NCI-H2107 treated with DMSO at 0.1 percent for 48 hours (cell line): ENCODE results near the gene SNTG2.
A peak's percentile ranks its signal among the peaks of the same experiment; 100 is the strongest.
"Not testable (repeated sequence)": the region's sequence is repeated elsewhere in the genome, so short reads cannot be mapped to it uniquely, and the experiment has no call there.

Source experiments
- DNase-seq: peaks from one replicate; lab custom pipeline; 2025; ENCODE audit not compliant: unreplicated experiment; lab: John Stamatoyannopoulos, UW

The SNTG2 gene

DNA sequence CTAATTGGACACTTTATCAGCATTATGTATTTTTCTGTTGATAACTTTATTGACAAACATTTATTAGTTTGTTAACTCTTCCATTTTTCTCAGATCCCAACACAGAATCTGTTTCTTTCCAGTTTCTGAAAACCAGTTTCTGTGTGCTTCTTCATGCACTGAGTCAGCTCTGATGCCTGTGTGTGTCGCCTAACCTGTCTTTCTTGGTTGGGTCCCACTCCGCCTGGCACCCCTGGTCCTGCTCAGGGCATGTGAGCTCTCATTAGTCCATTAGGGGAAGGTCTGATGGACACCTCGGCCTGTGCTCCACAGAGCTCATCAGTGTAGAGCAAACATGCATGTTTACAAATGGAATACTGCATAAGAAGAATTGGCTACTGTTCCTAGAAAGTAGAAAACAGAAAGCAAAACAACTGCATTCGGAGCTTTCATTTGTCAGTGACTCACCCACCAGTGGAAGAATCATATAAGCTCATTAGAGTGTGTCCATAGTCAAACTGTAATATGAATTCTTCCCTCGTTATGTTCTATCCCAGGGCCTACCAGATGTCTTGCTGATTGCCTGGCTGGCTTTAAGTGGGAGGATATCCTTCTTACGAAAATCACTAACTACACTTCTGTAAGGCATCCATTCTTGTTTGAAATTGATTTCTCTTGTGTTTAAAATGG is 137.7 kb downstream of the SNTG2 start:
- DNase-seq, result no peak

DNA sequence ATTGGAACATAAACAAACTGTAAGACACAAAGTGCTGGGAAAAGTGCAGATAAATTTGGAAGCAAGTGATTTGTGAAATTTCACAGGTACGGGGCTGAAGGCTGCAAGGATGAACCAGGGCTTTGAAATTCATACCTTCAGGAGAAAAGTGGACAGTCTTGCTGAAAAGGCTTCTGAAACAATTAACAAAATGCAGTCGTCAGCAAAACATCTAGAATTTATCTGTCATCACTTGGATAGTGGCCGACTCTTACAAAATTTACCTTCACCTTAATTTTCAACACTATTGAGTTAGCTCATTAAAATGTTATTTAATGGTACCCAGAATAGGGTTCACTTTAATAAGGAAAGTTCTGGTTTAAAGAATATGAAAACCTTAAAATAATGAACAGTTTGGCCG is 138.3 kb downstream of the SNTG2 start:
- no peak for DNase-seq

DNA sequence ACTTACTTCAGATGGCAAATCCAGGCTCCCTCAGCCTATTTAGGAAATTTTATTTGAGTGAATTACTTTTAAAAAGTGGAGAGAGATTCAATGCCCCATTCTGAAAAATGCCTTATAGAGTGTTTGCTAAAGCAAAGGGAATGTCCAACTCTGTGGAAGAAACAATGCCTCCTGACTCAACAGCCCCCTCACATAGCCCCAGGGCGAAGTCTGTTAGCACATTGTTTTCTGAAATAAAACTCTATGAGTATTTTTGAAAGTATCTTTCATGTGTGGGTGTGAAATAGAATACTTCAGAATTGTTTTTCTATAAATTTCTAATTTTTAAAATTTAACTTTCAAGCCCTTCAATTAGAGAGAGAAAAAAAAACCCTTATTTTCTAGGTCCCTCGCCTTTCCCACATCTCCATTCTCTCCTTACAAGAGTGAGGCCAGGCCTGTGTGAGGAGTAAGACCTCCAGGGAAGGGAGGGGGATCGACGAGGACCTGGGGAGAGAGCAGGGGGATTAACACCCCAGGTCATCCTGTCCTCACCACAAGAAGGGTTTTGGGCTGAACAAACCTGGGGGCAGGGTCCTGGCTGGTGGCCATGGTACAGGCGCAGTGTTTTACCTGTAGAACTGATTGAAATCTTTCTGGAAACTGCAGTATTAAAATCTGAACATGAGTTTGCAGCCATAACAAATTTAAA is 141.4 kb downstream of the SNTG2 start:
- no peak for DNase-seq

DNA sequence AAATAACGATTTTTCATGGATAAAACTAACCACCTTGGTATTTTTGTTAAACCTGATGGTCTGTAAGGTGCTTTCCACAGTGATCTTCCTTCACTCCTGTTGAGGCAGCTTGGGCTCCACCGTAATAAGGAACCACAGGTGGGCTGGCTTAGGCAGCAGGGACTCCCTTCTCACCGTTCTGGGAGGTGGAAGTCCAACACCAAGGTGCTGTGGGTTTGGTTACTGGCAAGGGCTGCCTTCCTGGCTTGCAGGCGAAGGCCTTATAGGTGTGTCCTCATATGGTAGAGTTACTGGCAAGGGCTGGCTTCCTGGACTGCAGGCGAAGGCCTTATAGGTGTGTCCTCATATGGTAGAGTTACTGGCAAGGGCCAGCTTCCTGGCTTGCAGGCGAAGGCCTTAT is 143.0 kb downstream of the SNTG2 start:
- DNase-seq, result not testable (repeated sequence)

DNA sequence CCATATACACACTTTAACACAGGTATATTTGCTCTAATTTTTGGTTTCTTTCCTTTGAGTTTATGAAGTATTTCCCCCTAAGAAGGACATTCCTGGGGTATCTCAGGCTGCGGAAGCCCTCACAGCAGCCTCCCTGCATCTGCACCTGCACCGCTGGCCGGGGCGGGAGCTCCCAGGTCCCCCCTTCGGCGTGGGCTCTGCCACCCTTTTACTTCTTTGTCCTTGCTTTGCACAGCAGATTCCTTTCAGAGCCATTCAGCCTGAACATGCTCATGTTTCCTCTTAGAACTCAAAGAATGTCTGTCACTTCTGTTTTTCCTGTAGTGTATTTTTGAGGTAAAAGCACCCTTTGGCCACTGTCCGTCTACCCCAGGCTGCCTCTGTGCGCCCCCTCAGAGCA is 146.5 kb downstream of the SNTG2 start:
- DNase-seq, result peak; percentile 28

DNA sequence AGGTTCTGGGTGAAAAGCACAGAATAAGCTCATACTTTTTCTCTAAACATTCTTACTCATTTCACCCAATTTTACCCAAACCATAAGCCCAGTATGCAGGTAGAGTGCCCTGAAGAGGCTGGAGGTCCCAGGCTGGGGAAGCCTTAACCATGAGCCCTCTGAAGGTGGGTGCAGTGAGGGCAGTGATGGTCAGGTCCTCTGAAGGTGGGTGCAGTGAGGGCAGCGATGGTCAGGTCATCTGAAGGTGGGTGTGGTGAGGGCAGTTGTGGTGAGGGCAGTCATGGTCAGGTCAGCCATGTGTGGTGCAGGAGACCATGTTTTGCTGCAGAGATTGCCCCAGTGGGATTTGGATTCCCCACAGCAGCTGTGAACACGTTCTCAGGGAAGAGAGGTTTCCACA is 148.8 kb downstream of the SNTG2 start:
- no peak for DNase-seq

DNA sequence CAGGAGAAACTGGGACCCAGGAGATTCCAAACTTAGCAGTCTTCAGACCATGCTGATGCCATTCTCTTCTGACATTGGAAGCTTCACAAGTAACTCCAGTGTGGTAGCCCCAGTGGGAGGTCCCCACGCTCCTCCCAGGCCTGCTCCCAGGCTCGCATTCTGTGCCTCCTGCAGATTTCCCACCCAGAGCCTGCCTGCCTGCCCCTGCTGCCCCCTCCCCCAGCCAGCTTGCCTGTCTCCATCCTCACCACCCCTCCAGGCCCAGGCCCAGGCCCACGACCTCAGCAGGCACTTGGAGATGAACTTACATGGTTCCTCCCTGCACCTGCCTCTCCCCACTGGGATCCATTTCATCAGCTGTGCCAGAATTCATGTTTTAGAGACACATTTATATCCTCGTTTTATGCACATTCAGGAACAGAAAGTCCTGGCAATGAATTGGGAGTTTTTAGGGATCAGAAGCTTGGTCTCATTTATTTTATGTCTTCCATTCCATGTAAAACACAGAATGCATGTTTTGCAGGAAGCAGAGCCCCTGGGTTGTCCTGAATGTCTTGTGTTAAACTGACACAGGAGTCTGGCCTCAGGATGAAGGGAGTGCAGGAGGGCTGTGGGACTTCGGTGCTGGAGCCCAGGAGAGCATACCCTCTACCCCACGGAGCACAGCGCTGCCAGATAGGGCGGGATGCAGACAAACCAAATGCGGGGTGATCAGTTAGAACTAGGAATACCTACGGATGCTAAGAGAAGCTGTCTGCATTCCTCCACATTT is 150.5 kb downstream of the SNTG2 start:
- DNase-seq, result no peak

DNA sequence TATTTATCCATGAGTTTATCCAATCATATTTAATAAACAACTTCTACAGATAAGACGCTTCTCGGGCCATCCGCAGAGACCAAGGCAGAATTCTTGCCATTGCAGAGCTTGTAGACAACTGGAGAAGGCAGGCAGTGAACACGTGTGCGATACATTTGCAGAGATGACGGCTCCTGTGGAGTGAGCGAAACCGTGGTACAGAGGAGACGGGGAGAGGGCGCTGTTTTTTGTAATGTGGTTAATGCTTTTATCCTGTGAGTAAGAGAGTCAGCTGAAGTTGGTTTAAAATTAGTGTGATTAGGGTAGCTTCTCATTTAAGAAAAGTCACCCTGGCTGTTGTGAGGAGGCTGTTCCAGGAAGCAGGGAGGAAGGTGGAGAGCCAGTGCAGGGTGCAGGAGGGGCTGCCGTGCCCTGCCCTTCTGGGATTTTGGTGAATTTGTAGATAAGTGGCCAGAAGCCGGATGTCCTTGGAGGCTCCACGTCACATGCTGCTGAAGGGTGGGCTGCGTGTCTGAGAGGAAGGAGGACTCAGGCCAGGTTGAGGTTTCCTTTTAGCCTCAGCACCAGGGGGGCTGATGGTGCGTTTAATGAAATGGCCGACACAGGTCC is 151.4 kb downstream of the SNTG2 start:
- no peak for DNase-seq

DNA sequence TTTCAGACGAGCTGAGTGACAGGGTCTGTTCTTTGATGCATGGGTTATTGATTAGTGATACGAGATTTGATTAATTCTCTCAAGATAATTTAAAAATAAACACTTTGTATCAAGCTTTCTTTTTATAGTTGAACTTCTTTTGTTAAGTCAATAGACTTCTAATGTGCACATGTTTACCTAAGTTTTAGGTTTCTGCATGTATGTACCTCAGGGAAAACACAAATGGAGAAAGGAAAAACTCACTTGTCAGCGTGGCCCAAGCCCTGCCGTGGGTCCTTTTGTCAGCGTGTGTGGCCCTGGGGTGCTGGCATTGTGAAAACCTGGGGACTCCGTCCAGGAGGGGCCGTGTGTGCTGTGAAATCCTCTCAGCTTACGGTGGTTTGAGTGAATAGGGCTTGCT is 153.7 kb downstream of the SNTG2 start:
- DNase-seq, result peak; percentile 46

DNA sequence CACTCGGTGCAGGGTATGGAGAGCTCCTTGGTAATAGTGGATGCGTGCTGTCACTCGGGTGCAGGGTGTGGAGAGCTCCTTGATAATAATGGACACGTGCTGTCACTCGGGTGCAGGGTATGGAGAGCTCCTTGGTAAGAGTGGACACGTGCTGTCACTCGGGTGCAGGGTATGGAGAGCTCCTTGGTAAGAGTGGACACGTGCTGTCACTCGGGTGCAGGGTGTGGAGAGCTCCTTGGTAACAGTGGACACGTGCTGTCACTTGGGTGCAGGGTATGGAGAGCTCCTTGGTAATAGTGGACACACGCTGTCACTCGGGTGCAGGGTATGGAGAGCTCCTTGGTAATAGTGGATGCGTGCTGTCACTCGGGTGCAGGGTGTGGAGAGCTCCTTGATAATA is 155.7 kb downstream of the SNTG2 start:
- not testable (repeated sequence) for DNase-seq

DNA sequence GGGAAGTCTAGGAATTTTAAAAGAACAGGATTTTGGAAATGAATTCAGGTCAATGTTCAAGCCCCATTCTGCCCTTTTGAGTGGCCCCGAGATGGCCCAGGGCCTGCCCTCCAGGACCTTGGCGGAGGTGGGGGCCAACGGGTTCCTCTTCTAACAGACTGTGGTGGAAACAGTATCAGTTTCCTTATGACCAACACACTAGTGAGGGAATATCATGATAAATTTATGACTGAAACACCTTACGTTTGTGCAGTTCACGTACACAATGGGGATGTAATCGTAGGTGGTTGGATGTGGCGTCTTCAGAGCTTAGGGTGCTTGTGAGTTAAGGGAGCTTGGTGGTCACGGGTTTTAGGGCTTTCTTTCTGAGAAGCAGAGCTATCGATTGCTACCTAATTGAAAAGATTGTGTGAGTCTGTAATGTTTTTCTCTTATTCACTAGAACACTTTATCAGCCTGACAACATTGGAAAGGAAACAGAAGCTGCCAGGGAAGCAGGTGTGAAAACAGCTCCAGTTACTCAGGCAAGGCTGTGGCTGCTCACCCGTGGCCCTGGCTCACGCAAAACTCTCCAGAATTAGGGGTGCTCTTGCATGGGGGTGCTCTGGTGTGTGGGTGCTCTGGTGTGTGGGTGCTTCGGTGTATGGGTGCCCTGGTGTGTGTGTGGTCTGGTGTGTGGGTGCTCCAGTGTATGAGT is 165.3 kb downstream of the SNTG2 start:
- DNase-seq, result peak; percentile 81

DNA sequence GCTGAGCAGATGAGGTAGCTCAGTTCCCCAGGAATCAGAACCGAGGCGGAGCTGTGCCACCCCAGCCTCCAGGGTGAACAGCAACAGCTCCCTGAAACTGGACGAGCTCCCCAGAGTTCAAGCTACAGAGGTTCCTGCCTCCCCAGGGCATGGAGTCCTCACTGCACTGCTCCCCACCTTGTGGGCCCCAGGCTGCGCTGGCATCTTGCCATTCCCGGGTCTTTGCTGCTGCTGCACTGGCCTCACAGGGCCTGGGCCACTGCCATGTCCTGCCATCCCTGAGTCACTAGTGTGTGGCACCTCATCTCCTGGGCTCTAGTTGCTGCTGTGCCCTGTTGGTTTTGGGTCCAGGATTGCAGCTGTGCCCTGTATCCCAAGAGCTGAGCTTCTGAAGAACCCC is 166.9 kb downstream of the SNTG2 start:
- no peak for DNase-seq

DNA sequence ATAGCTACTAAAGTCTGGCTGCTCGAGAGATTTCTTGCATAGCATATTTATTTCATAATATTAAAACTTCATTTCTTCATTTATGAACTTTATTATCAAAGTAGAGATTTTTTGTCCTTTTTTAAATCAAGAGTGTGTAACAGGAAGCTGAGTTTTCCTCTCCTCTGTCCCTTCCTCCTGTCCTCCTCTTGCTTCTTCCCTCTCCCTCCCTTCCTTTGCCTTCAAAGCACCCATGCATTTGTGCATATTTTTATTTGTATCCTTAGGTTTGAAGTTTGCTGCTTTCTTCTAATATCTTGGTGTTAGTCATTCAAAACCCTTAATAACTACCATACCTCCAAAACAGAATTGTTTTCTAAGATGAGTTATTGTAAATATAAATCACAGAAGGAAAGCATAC is 174.6 kb downstream of the SNTG2 start:
- DNase-seq, result no peak

DNA sequence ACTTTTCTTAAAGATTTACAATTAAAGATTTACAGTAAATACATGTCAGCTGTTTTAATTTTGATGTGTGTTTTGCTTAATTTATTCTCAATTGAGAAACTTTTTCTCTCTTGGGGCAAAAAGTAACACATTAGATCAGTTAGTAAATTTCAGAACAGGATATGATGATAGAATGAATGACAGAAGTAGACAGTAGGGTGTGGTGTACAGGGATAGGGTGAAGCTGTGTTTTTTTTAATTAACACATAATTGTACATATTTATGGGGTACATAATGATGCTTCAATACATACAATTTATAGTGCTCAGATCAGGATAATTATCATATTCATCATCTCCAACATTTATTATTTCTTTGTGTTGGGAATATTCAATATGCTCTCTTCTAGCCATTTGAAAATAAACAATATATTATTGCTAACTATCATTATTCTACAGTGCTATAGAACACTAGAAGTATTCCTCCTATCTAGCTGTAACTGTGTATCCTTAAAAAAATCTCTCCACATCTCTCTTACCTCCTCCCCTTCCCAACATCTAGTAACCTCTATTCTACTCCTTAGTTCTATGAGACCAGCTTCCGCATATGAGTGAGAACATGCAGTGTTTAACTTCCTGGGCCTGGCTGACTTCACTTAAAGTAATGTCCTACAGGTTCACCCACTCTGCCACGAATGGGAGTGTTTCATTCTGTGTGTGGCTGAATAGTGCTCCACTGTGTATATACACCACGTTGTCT is 175.2 kb downstream of the SNTG2 start:
- DNase-seq, result no peak

DNA sequence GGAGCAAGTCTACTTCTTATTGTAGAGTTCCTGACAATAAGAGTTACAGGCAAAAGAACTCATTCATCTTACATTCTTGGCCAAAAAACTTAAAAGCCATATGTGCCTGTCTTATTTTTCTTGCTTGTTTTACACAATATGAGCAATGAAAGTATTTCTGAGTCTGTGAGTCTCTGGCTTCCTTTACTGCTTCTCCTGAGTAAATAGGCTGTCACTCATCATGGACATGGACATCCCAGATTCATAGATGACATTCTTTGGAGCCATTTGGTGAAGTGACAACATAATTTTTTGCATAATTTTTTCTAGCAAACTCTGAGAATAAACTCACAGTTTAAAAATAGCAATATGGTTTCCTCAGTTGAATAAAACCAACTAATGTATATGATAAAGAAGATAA is 179.3 kb downstream of the SNTG2 start:
- no peak for DNase-seq

DNA sequence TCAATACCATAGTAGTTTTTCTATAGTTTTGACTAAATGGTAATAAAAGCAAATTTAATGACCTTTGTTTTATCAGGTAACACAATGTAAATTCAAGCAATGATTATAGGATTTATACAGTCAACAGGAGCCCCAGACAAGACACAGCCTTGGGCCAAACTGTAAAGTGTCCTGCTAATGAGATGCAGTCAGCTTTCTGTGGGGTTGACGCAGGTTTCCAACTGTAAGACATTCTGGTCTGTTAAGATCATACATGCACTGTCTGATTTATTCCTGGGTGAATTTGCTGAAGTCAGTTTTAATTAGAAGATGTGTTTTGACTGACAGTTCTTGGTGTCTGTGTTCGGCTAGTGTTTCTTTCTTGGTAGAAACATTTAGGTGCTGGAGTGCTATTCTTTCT is 180.3 kb downstream of the SNTG2 start:
- DNase-seq, result no peak

DNA sequence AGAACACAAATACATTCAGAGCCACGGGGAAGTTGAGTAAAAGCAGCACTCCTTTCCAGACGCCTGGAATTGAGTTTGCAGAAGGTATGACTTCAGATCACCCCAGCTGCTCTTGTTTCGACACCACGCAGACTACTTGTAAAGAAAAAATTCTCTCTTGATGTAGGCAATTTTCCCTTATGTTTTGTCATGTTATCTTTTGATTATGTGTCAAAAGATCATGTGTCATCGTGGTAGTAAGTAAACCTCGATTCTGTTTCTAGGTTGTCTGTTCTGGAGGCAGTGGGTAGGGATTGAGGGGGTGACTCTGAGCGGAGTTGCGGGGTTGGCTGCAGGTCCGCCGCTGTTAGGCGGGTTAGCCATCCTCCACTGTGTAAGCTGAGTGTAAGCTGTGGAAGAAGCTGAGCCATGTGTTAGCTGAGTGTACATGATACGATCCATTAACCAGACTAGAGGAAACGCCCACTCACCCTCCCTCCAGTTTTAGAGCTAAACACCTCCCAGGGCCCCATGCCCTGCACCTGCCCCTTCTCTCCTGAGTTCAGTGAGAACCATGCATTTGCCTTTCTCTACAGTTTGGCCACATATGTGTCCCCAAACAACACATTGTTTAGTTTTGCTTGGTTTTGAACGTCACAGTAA is 181.8 kb downstream of the SNTG2 start:
- peak; percentile 93 for DNase-seq

DNA sequence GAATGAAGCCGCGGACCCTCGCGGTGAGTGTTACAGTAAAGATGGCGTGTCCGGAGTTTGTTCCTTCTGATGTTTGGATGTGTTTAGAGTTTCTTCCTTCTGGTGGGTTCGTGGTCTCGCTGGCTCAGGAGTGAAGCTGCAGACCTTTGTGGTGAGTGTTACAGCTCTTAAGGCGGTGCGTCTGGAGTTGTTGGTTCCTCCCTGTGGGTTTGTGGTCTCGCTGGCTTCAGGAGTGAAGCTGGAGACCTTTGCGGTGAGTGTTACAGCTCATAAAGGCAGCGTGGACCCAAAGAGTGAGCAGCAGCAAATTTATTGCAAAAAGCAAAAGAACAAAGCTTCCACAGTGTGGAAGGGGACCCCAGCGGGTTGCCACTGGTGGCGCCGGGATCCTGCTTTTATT is 183.2 kb downstream of the SNTG2 start:
- DNase-seq, result not testable (repeated sequence)

DNA sequence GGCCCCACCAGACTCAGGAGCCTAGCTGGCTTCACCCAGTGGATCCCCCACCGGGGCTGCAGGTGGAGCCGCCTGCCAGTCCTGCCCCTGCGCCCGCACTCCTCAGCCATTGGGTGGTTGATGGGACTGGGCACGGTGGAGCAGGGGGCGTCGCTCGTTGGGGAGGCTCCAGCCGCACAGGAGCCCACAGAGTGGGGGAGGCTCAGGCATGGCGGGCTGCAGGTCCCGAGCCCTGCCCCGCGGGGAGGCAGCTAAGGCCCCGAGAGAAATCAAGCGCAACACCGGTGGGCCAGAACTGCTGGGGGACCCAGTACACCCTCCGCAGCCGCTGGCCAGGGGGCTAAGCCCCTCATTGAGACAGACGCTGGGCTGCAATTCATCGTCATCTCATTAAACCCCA is 184.0 kb downstream of the SNTG2 start:
- DNase-seq, result no peak

DNA sequence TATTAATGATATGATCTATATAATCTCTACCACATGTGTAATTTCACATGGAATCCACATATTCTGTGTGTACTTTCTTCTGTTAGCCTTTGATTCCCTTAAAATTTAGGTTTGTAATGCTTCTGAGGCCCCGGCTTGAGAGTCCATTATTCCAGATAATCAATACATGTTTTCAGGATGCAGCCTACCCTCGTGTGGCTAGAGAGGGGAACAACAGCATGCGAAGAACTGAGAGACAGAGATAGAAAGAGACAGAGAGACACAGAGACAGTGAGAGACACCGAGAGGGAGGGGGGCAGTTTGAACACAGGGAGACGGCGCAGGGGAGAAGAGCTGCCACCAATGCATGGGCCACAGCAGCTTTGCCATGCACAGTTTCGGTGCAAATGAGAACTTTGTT is 185.4 kb downstream of the SNTG2 start:
- DNase-seq, result no peak
